B cell (primary cell): Measurements from ENCODE around the gene SPAG5.

Experiments used
- EZH2 ChIP-seq: IDR thresholded peaks from 2 replicates; pipeline ENCODE4 v1.6.1; 2012; ENCODE audit warnings: borderline replicate concordance, low read depth, mild to moderate bottlenecking, moderate library complexity, low read length; ENCODE audit not compliant: insufficient read depth, poor library complexity, severe bottlenecking
- TF ChIP-seq, protein P1 (sequence below): fragments of 200-600 bp; IDR thresholded peaks from one replicate; pipeline ENCODE4 v1.8.0; 2022; ENCODE audit warnings: antibody characterized with exemption, mild to moderate bottlenecking

DNA sequence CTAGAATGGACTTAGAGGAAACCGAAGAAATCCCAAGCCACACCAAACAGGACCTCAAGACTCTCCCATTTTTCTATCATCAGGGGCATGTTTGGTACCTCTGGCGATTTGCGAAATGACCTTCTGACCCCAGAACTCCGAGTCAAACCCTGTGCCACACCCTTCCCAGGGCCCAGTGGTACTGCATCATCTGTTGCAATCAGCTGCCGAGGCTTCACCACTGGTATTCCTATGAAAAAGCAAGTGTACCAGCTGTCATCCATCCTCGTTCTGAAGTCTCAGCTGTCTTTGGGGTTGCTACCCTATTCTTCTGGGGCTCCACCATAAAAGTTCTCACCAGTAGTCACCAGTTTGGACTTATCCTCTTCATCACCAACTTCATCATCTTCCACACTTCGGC, 17.5 kb upstream of the SPAG5 start:
- TF ChIP-seq, protein P1, sequence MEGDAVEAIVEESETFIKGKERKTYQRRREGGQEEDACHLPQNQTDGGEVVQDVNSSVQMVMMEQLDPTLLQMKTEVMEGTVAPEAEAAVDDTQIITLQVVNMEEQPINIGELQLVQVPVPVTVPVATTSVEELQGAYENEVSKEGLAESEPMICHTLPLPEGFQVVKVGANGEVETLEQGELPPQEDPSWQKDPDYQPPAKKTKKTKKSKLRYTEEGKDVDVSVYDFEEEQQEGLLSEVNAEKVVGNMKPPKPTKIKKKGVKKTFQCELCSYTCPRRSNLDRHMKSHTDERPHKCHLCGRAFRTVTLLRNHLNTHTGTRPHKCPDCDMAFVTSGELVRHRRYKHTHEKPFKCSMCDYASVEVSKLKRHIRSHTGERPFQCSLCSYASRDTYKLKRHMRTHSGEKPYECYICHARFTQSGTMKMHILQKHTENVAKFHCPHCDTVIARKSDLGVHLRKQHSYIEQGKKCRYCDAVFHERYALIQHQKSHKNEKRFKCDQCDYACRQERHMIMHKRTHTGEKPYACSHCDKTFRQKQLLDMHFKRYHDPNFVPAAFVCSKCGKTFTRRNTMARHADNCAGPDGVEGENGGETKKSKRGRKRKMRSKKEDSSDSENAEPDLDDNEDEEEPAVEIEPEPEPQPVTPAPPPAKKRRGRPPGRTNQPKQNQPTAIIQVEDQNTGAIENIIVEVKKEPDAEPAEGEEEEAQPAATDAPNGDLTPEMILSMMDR: no peak
- TF ChIP-seq EZH2: no peak
